ENCODE measurements around the gene KMT2B. TPM values are rescaled to one million over a fixed set of nuclear protein-coding genes. Genes with fewer than 3 reads are reported as not detected.

The KMT2B gene
- total and polyA plus RNA-seq, 9 of the 15 experiments (the other 6 are each of a cell fraction or from before 2014, with no cell fraction given), result 0.63 to 43.9 (median 8.1) TPM

GRCh38 chr19:35725216-35725861 lies 7.5 kb downstream of the KMT2B start:
- peaks cover 0 to 12% of the 10 kb centered on the region in 2 experiments; a peak in 1 of 5 replicates for H3K4me1 ChIP-seq (replicated peaks in 1 of 2; ENCODE audit: control insufficient read depth in 2 of 2, insufficient read depth in 2 of 2, low read length in 2 of 2)
- ChIA-PET POLR2A (interaction anchor here (0.6 to 3.2 kb wide), 3 partner anchors 15 to 215 kb away, joined by 3 to 19 read pairs (median 12); partner anchors contain the start of genes PSENEN and U2AF1L4), CTCF (ENCODE audit: low intra/inter-chr PET ratio) (no interaction called here)
- peak overlapping the region in 1 of 2 experiments; percentile 29; a peak in 1 of 4 replicates for H3K9ac ChIP-seq (ENCODE audit: insufficient read depth in 1 of 2, low read depth in 2 of 2, low read length in 2 of 2)
- intact Hi-C loops (cut with micrococcal nuclease), result no loop called here
- in situ Hi-C loops (cut with MboI), result no loop called here
- 0 out of 2 replicates have a peak, but pooled peaks cover 2% of the 10 kb centered on the region for H4K20me1 ChIP-seq (replicated peaks; ENCODE audit: control insufficient read depth, insufficient read depth, low read length)
- H3K27ac ChIP-seq (ENCODE audit: extremely low read depth, low read depth, low read length), result no peak overlapping the region
- peaks cover 95% of the 10 kb centered on the region; the same call in 2 of the 3 replicates for H3K36me3 ChIP-seq (ENCODE audit: control insufficient read depth, insufficient read depth, low read length)
- H3K4me3 ChIP-seq, result no peak overlapping the region
- H3K9me3 ChIP-seq (replicated peaks; ENCODE audit: control insufficient read depth, insufficient read depth, low read depth, low read length), result no peaks in the 10 kb centered on the region
- H3K27me3 ChIP-seq (ENCODE audit: control insufficient read depth in 2 of 2, insufficient read depth in 2 of 2, low read length in 2 of 2), result no peaks in the 10 kb centered on the region
- TF ChIP-seq RBFOX2 (IDR thresholded peaks at IDR 0.05; ENCODE audit: low read depth, low read length) (peak; percentile 29), KDM1A (IDR thresholded peaks at IDR 0.05) (no peak)
- peaks cover 9% of the 10 kb centered on the region for H3K79me2 ChIP-seq (ENCODE audit: control insufficient read depth, insufficient read depth, low read length)
- no peak overlapping the region for H3K4me2 ChIP-seq (ENCODE audit: insufficient read depth, low read length)
- H2AFZ ChIP-seq (ENCODE audit: low read depth, low read length), result no peak overlapping the region
- DNase-seq (ENCODE audit: extremely low read depth in 1 of 4, low spot score in 3 of 4) (no peak), FAIRE-seq (no peak), ATAC-seq (no peak)
- WGBS (ENCODE audit: insufficient coverage, low coverage, missing lambda C conversion rate), result 96% methylated on average over 17 of the region's 23 CpGs
- no TSS peak for BruUV-seq (replicated peaks)
- H3K9me1 ChIP-seq (ENCODE audit: control insufficient read depth, insufficient read depth, low read length), result no peaks in the 10 kb centered on the region

- Histone ChIP-seq H3K4me1 (replicated peaks in 1 of 2; ENCODE audit: control insufficient read depth in 2 of 2, insufficient read depth in 2 of 2, low read length in 2 of 2) (peaks cover 0 to 4% of the 10 kb centered on the region in 2 experiments; a peak in 1 of 5 replicates), H2AFZ (ENCODE audit: low read depth, low read length) (no peak overlapping the region), H3K79me2 (ENCODE audit: control insufficient read depth, insufficient read depth, low read length) (no peaks in the 10 kb centered on the region), H3K27ac (ENCODE audit: extremely low read depth, low read depth, low read length) (no peak overlapping the region), H3K9me3 (replicated peaks; ENCODE audit: control insufficient read depth, insufficient read depth, low read depth, low read length) (no peaks in the 10 kb centered on the region), H3K4me2 (ENCODE audit: insufficient read depth, low read length) (no peak overlapping the region), H3K9me1 (ENCODE audit: control insufficient read depth, insufficient read depth, low read length) (no peaks in the 10 kb centered on the region), H3K4me3 (no peak overlapping the region), H4K20me1 (replicated peaks; ENCODE audit: control insufficient read depth, insufficient read depth, low read length) (0 out of 2 replicates have a peak, but pooled peaks cover 2% of the 10 kb centered on the region), H3K36me3 (ENCODE audit: control insufficient read depth, insufficient read depth, low read length) (peaks cover 98% of the 10 kb centered on the region; the same call in 2 of the 3 replicates), H3K9ac (ENCODE audit: insufficient read depth in 1 of 2, low read depth in 2 of 2, low read length in 2 of 2) (no peak overlapping the region), H3K27me3 (ENCODE audit: control insufficient read depth in 2 of 2, insufficient read depth in 2 of 2, low read length in 2 of 2) (no peaks in the 10 kb centered on the region)
- WGBS (ENCODE audit: insufficient coverage, low coverage, missing lambda C conversion rate), result 96% methylated on average over 18 of the region's 25 CpGs
- ATAC-seq, result no peak
- POLR2A ChIA-PET, result interaction anchor here (1.7 to 2.9 kb wide), 3 partner anchors 9 to 13 kb away, joined by 7 to 18 read pairs (median 12); partner anchors contain the start of gene KMT2B
- no peak for FAIRE-seq
- 0 out of 2 replicates have a peak, but pooled peaks have one; percentile 12 for TF ChIP-seq POLR2G (IDR thresholded peaks at IDR 0.05; ENCODE audit: low read depth, low read length)
- TF ChIP-seq RBFOX2 (IDR thresholded peaks at IDR 0.05; ENCODE audit: low read depth, low read length), result peak; percentile 41
- no peak for TF ChIP-seq FOXK2 (conservative IDR thresholded peaks at IDR 0.05 in 1 of 2, IDR thresholded peaks at IDR 0.05 in 1 of 2; ENCODE audit: low read depth in 2 of 2)
- no peak for TF ChIP-seq SMAD1 (IDR thresholded peaks at IDR 0.05; ENCODE audit: low read depth, low read length, partially characterized antibody)
- no peak for TF ChIP-seq ZZZ3 (IDR thresholded peaks at IDR 0.05)
- TF ChIP-seq SMARCA5 (IDR thresholded peaks at IDR 0.05), result no peak
- DNase-seq (ENCODE audit: extremely low read depth in 1 of 4, low spot score in 3 of 4), result no peak
- no TSS peak for BruUV-seq (replicated peaks)
- in situ Hi-C loops (cut with MboI) (no loop called here), intact Hi-C loops (cut with micrococcal nuclease) (no loop called here)
- CTCF ChIA-PET (ENCODE audit: low intra/inter-chr PET ratio), result no interaction called here
These were observed 9.5 kb downstream of the KMT2B start for GRCh38 chr19:35727053-35727955.

Data from K562 (cell line).